Central memory CD4-positive, alpha-beta T cell (primary cell): ENCODE data around the gene TENM4.
"Not testable (repeated sequence)": the region's sequence is repeated elsewhere in the genome, so short reads cannot be mapped to it uniquely, and the experiment has no call there.

Experiments
- DNase-seq: peaks from one replicate; pipeline ENCODE4 v3.0.0; 2022

Gene TENM4

GRCh38 chr11:79241852-79242241 lies 199.0 kb downstream of the TENM4 start:
- DNase-seq, result no peak

- DNase-seq, result no peak
These were observed 199.5 kb downstream of the TENM4 start for GRCh38 chr11:79241205-79241851.

- no peak for DNase-seq
These were observed 203.1 kb downstream of the TENM4 start for GRCh38 chr11:79237703-79238102.

DNA sequence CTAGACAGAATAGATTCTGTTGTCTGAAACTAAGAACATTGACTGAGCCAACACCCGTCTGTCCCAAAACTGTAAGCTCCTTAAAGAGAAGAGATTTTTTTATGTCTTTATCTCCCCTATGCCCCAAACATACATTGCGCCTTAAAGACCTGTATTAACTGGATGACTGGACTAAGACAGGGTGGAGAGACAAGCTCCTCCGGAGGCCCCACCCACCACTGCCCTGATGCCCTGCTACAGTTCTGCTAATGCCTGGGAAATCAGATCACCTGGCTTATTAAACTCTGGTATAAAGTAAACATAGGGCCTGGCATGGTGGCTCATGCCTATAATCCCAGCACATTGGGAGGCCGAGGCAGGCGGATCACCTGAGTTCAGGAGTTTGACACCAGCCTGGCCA lies 203.7 kb downstream of the TENM4 start:
- DNase-seq, result no peak

DNA sequence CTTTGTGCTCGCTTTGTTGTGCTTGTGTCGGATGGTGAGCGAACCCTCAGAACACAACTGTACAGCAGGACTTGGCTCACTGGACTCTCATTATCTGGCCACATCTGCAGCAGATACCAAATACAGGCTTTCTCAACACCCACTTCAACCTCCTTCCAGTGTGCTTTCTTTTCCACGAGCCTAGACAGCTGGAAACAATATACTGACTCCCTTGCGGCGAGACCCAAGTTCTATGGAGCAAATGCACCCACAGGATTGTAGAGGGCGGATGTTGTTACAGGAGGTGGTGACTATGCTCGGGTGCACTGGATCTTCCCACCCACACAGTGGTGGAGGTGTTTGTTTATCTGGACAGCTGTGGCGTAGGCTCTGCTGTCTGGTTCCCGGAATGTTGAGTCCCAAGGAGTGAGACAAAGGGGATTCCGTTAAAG lies 204.3 kb downstream of the TENM4 start:
- DNase-seq, result no peak

GRCh38 chr11:79235696-79236095 lies 205.1 kb downstream of the TENM4 start:
- DNase-seq, result no peak

- no peak for DNase-seq
These were observed 208.5 kb downstream of the TENM4 start for GRCh38 chr11:79232346-79232745.

DNA sequence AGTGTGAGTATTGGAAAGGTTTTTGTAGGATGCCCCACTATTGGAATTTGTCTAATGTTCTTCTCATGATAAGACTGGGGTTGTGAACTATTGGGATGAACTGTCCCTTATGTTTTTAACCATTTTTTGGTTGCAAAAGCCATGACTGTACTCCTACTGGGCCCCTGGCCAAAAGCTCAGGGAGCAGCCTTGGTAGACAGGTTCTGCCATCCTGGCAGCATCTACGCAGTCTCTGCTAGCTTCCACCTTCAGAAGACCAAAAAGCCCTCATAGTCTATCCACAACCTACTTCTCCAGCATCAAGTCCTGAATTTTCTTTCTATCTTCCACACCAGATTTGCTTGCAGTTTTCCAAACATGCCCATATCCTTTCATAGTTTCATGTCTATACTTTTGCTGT lies 211.8 kb downstream of the TENM4 start:
- DNase-seq, result no peak

DNA sequence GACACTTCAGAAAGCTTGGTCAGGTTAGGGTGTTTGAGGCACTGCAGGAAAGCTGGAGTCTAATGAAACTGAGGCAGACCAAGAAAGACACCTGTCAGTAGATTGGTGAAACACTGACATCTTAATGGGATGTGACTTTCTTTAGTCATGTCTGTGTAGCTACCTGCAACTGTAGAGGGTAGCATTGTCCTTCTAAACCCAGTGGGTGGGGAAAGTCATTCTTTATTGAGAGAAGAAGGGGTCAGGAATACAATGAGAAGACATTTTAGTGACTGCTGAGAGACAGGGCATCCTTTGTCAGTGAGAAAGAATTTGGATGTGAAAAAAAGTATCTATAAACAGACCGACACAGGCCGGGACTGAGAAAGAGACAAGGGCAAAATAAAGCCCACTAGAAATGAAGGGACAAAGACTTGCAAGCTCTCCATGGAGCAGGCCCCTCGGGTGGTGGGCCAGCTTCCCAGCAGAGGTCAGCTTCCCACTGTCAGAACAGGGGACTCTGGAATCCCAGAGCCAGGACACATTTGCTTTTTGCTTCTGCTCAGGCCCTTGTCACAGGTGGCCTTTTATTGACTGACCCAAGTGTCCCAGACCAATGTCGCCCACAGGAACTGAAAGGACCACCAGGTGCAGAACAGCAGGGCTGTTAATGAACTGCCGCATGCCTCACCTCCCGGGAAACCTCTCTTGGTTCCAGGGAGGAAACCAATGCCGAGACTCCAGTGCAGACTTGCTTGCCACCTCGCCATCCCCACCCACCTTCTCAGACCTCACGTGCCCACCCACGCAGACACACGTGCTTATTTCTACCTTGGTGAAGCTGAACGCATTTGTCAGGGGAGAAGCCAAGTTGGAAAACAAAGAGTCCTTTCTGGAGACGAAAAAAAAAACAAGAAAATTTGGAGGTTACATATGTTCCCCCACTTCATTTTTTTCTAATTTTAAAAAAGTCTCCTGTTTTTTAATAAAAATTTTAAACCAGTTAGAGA lies 212.8 kb downstream of the TENM4 start:
- DNase-seq, result no peak

DNA sequence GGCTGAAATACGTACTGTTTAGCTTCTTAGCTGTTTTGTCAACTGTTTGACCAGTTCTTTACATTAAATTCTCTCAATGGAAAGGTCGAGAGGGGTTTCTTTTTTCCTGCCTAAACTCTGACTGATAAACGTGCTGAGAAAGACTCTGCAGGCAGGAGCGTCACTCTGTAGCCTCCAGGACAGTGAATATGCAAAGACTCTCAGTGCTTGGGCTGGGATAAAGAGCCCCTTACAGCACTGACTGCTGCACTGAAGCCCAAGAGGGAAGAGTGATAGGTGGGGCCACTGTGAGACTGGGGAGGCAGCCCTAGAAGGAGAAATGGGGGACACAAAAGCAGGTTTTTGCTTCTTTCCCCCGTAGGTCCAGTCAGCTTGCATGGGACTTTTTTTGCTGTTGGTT lies 213.5 kb downstream of the TENM4 start:
- DNase-seq, result no peak

- no peak for DNase-seq
These were observed 214.7 kb downstream of the TENM4 start for GRCh38 chr11:79226126-79226525.

- DNase-seq, result not testable (repeated sequence)
These were observed 218.7 kb downstream of the TENM4 start for GRCh38 chr11:79222163-79222562.

- no peak for DNase-seq
These were observed 219.2 kb downstream of the TENM4 start for GRCh38 chr11:79221444-79222130.

DNA sequence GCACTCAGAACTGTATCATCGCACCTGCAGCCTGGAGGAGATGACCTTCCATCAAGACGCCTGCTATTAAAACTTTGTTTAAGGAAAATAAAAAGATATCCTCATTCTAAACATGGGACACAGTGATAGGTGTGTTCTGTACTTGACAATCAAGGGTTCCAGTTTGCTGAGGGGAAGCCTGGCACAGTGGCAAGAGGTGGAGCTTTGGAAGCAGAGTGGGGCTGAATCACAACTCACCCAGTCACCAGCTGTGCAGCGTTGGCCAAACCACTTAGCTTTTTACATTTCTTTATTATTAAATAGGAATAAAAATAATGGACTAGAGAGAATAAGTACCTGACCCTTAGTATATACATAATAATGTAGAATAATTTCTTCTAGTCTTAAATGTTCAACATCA lies 220.7 kb downstream of the TENM4 start:
- DNase-seq, result no peak

DNA sequence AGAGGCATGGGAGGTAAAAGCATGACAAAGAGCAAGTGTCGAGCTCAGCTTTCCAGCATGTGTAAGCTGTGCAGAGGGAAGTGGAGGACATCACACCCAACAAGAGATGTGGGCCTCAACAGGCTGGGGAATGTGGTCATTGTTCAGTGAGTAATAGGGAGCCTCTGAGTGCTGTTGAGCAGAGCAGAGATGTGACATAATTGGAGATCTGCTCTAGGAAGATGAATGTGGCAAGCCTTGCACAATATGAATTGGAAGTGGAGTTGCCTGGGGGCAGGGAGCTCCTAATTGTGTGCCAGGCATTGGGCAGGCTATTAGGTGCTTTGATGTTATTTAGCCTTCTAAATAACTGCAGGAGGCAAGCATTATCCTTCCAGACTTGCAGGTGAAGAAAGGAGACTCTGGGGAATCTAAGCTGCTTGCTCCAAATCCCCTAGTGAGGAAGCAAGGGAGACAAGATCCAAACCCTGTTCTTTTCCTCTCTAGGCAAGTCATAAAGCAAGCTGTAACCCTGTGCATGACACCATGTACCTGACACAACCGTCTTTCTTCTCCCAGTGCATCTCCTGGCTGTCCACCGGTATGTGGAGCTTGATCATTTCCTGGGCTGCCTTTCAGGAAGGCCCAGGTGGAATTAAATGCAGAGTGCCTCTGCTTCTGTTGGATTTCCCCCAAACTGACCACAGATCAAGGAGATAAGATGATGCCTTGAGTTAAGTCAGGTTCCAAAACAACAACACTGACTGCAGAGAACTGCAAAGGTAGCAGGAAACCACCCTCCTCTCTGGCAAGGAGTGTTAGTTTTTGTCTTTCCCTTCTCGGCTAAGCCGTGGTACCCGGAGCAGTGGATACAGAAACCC lies 221.4 kb downstream of the TENM4 start:
- no peak for DNase-seq

DNA sequence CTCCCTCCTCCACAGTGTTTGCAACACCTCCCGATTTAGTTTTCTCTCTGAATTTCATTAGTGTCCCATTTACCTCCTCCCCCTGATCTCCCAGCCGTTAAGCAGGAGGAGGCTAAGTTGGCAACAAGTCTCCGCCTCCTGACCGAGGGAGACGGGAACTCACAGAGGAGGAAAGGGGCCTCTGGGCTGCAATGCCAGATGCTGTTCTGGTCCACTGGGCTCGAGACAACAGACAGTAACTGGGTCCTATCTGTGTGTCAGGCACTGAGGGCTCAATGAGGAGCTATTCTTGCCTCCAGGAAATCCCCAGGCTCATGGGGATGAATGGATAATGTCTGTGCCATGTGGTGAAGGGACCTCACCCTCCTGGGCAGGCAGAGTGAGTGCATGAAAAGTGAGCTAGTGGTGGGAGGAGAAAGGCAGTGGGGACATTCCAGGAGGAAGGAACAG lies 228.1 kb downstream of the TENM4 start:
- no peak for DNase-seq

- no peak for DNase-seq
These were observed 231.1 kb downstream of the TENM4 start for GRCh38 chr11:79209540-79210266.

GRCh38 chr11:79208126-79208525 lies 232.7 kb downstream of the TENM4 start:
- no peak for DNase-seq

GRCh38 chr11:79206951-79207350 lies 233.9 kb downstream of the TENM4 start:
- no peak for DNase-seq

DNA sequence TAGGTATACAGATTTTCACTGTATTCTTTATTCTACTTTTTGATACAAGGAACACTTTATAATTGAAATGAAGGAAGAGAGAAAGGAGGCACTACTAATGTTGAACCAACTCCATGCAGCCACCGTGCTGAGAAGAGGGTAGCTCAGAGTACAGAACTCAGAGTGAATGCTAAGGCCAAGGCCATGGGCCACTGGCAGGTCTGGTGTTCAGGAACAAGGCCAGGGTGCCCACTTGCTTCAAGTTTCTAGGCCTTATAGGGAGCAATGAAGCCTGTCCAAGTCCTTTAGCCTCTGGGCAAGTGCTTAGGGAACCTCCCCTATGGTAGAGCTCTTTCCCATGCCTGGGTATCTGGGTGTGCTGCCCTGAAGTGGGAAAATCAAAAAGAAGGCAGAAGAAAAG lies 235.0 kb downstream of the TENM4 start:
- DNase-seq, result no peak

GRCh38 chr11:79201677-79202347 lies 239.0 kb downstream of the TENM4 start:
- no peak for DNase-seq
